Caki2 (cell line): ENCODE data around the gene PLCL2. TPM values are rescaled to one million over a fixed set of nuclear protein-coding genes. Genes with fewer than 3 reads are reported as not detected.

Source experiments
- DNase-seq: peaks from one replicate; pipeline ENCODE4 v3.0.0-alpha.2; 2015; ENCODE audit warnings: low read depth
- in situ Hi-C: cut with HindIII; loops from 2 replicates; pipeline ENCODE4 v1.10.0; 2016; ENCODE audit warnings: low sequenced_read_pairs, low pct_unique_long_range_greater_than_20kb, mixed read lengths
- total RNA-seq: library from RNA; depleted of rRNA; stranded (reverse); fragments of >200 nt; shearing (Covaris generic); gene quantifications from 2 replicates; pipeline ENCODE4 v1.2.3, GENCODE V29; 2014; ENCODE audit warnings: low replicate concordance

Gene PLCL2
- total RNA-seq, 1 experiment from 2014 or later: 1.1 TPM

GRCh38 chr3:16985608-16986007 lies 100.9 kb downstream of the PLCL2 start:
- in situ Hi-C loops: no loop called here
- DNase-seq: no peak

GRCh38 chr3:16987141-16987540 lies 102.4 kb downstream of the PLCL2 start:
- no peak for DNase-seq
- in situ Hi-C loops: no loop called here

GRCh38 chr3:16990163-16990562 lies 105.4 kb downstream of the PLCL2 start:
- no peak for DNase-seq
- in situ Hi-C loops: no loop called here

GRCh38 chr3:16992198-16992597 lies 107.4 kb downstream of the PLCL2 start:
- in situ Hi-C loops: no loop called here
- no peak for DNase-seq

- no peak for DNase-seq
- in situ Hi-C loops: no loop called here
Measured at GRCh38 chr3:16993227-16993626, 108.5 kb downstream of the PLCL2 start.

- in situ Hi-C loops: no loop called here
- no peak for DNase-seq
Measured at GRCh38 chr3:16994854-16995525, 110.2 kb downstream of the PLCL2 start.

- DNase-seq: no peak
- in situ Hi-C loops: no loop called here
Measured at GRCh38 chr3:16995601-16996000, 110.8 kb downstream of the PLCL2 start.

- DNase-seq: no peak
- in situ Hi-C loops: no loop called here
Measured at GRCh38 chr3:16998236-16998923, 113.6 kb downstream of the PLCL2 start.

- DNase-seq: no peak
- in situ Hi-C loops: no loop called here
Measured at GRCh38 chr3:16999161-16999560, 114.4 kb downstream of the PLCL2 start.

- no peak for DNase-seq
- in situ Hi-C loops: no loop called here
Measured at GRCh38 chr3:16999871-17000270, 115.1 kb downstream of the PLCL2 start.

- in situ Hi-C loops: no loop called here
Measured at GRCh38 chr3:17003457-17003856, 118.7 kb downstream of the PLCL2 start.

GRCh38 chr3:17006132-17006852 lies 121.5 kb downstream of the PLCL2 start:
- in situ Hi-C loops: no loop called here
- DNase-seq: no peak

More at GRCh38 chr3:17003457-17003856, 118.7 kb downstream of the PLCL2 start:
- no peak for DNase-seq

- in situ Hi-C loops: no loop called here
- DNase-seq: no peak
Measured at GRCh38 chr3:17007284-17007683, 122.5 kb downstream of the PLCL2 start.

GRCh38 chr3:17009826-17010225 lies 125.1 kb downstream of the PLCL2 start:
- no peak for DNase-seq
- in situ Hi-C loops: no loop called here

- in situ Hi-C loops: no loop called here
- no peak for DNase-seq
Measured at GRCh38 chr3:17011728-17012338, 127.1 kb downstream of the PLCL2 start.

- in situ Hi-C loops: no loop called here
- no peak for DNase-seq
Measured at GRCh38 chr3:17013050-17013449, 128.3 kb downstream of the PLCL2 start.

GRCh38 chr3:17013571-17013970 lies 128.8 kb downstream of the PLCL2 start:
- in situ Hi-C loops: no loop called here

GRCh38 chr3:17014284-17014683 lies 129.5 kb downstream of the PLCL2 start:
- DNase-seq: no peak
- in situ Hi-C loops: no loop called here

More at GRCh38 chr3:17013571-17013970, 128.8 kb downstream of the PLCL2 start:
- no peak for DNase-seq

GRCh38 chr3:17014709-17015108 lies 130.0 kb downstream of the PLCL2 start:
- no peak for DNase-seq
- in situ Hi-C loops: no loop called here
